ENCODE results near the gene TBX5. TPM values are rescaled to one million over a fixed set of nuclear protein-coding genes. Genes with fewer than 3 reads are reported as not detected.

The TBX5 gene
- total and polyA plus RNA-seq, 9 of the 15 experiments (the other 6 are each of a cell fraction or from before 2014, with no cell fraction given), result not detected

DNA sequence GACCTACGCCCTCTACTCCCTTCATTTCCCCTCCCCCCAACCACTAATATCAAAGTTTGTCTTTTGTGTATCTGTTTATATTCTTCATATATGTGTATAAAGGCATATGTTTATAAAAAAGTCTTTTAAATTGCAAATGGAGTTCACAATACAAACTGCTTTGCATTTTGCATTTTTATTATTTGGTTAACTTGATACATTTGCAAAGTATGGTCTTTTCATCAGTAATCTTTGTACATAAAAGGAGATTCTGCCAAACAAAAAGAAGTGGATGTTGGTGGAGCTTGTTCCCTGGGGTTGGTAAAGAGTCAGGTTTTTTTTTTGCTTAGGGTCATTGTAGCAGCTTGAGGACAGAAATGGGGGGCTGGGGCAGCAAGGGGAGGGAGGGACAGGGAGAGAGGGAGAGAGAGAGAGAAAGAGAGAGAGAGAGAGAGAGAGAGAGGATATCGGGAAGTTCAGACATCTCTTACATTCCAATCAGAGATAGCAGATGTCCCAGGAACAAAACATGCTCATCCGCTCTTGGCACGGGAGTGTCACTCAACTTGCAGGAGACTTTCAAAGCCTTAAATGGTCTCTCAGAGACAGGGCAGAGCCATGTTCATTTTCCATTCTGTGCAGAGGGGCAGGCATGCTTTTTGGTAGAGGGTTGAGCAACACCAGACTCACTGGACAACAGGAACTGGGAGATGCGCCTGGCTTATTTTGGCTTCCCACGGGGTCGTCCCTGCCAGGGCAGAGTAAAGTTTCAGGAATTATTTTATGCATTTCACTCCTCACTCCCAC lies 44.8 kb upstream of the TBX5 start:
- Histone ChIP-seq H3K9me1 (ENCODE audit: control insufficient read depth, insufficient read depth, low read length) (peaks cover 3% of the 10 kb centered on the region), H3K9me3 (replicated peaks; ENCODE audit: control insufficient read depth, insufficient read depth, low read depth, low read length) (no peaks in the 10 kb centered on the region), H3K4me2 (ENCODE audit: insufficient read depth, low read length) (no peak overlapping the region), H3K4me3 (no peak overlapping the region), H3K79me2 (ENCODE audit: control insufficient read depth, insufficient read depth, low read length) (no peaks in the 10 kb centered on the region), H3K4me1 (replicated peaks in 1 of 2; ENCODE audit: control insufficient read depth in 2 of 2, insufficient read depth in 2 of 2, low read length in 2 of 2) (peaks cover 0 to 12% of the 10 kb centered on the region in 2 experiments; a peak in 2 of 5 replicates), H3K9ac (ENCODE audit: insufficient read depth in 1 of 2, low read depth in 2 of 2, low read length in 2 of 2) (no peak overlapping the region), H2AFZ (ENCODE audit: low read depth, low read length) (no peak overlapping the region), H3K36me3 (ENCODE audit: control insufficient read depth, insufficient read depth, low read length) (no peaks in the 10 kb centered on the region), H3K27ac (ENCODE audit: extremely low read depth, low read depth, low read length) (no peak overlapping the region), H4K20me1 (replicated peaks; ENCODE audit: control insufficient read depth, insufficient read depth, low read length) (no peaks in the 10 kb centered on the region; the same call in 1 of the 2 replicates), H3K27me3 (ENCODE audit: control insufficient read depth in 2 of 2, insufficient read depth in 2 of 2, low read length in 2 of 2) (peaks cover 15 to 39% of the 10 kb centered on the region in 2 experiments; a peak in 4 of 5 replicates)
- intact Hi-C loops (cut with micrococcal nuclease), result no loop called here
- BruUV-seq (replicated peaks), result no TSS peak
- POLR2A ChIA-PET, result no interaction called here
- WGBS (ENCODE audit: insufficient coverage, low coverage, missing lambda C conversion rate), result 0% methylated on average over 6 of the region's 7 CpGs
- DNase-seq (ENCODE audit: extremely low read depth in 1 of 4, low spot score in 3 of 4) (no peak), ATAC-seq (no peak), FAIRE-seq (no peak)
- CTCF ChIA-PET (ENCODE audit: low intra/inter-chr PET ratio), result interaction anchor here (0.6 kb wide), 1 partner anchor 29 kb away, joined by 3 read pairs; no protein-coding TSS in a partner anchor
- in situ Hi-C loops (cut with MboI), result no loop called here
- TF ChIP-seq TEAD1 (CRISPR knock-in tag; IDR thresholded peaks at IDR 0.05) (no peak), SAFB2 (IDR thresholded peaks at IDR 0.05; ENCODE audit: borderline replicate concordance, low read depth, low read length, severe bottlenecking) (no peak), ZFPM2 (CRISPR knock-in tag; IDR thresholded peaks at IDR 0.05) (no peak), U2AF2 (optimal IDR thresholded peaks at IDR 0.05; ENCODE audit: low read depth, low read length) (no peak)
- TF ChIP-seq, protein P1, sequence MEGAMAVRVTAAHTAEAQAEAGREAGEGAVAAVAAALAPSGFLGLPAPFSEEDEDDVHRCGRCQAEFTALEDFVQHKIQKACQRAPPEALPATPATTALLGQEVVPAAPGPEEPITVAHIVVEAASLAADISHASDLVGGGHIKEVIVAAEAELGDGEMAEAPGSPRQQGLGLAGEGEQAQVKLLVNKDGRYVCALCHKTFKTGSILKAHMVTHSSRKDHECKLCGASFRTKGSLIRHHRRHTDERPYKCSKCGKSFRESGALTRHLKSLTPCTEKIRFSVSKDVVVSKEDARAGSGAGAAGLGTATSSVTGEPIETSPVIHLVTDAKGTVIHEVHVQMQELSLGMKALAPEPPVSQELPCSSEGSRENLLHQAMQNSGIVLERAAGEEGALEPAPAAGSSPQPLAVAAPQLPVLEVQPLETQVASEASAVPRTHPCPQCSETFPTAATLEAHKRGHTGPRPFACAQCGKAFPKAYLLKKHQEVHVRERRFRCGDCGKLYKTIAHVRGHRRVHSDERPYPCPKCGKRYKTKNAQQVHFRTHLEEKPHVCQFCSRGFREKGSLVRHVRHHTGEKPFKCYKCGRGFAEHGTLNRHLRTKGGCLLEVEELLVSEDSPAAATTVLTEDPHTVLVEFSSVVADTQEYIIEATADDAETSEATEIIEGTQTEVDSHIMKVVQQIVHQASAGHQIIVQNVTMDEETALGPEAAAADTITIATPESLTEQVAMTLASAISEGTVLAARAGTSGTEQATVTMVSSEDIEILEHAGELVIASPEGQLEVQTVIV (CRISPR knock-in tag; IDR thresholded peaks at IDR 0.05; ENCODE audit: borderline replicate concordance), result no peak
